CD4-positive, alpha-beta T cell (primary cell): ENCODE results near the gene SNTA1. TPM values are rescaled to one million over a fixed set of nuclear protein-coding genes. Genes with fewer than 3 reads are reported as not detected.
A peak's percentile ranks its signal among the peaks of the same experiment; 100 is the strongest.

ENCODE experiments used
- ATAC-seq: fragments of 200-7000 bp; cut with Tn5 transposase; one replicate; pipeline ENCODE4 v1.10.0; 2022; ENCODE audit warnings: mild to moderate bottlenecking; ENCODE audit not compliant: poor library complexity
- CTCF ChIA-PET: fragments of 350-600 bp; sonication (Branson Sonifier 250); formaldehyde crosslinking; loops from one replicate; lab custom pipeline; 2021; ENCODE audit warnings: antibody characterized with exemption, inconsistent platforms; lab: Charles Lee
- POLR2A ChIA-PET: fragments of 350-600 bp; sonication (Branson Sonifier 250); formaldehyde crosslinking; loops from one replicate; lab custom pipeline; 2021; ENCODE audit warnings: antibody characterized with exemption, inconsistent platforms; lab: Charles Lee
- DNase-seq, 14 experiments: peaks; one replicate each; pipeline ENCODE4 v3.0.0-alpha.2; 2013 to 2020; ENCODE audit warnings: mixed read lengths in 2 of 14
- H3K27ac ChIP-seq, 2 donors: one replicate each; pipeline versions ENCODE4 v1.5.1 to v1.7.0; 2013; ENCODE audit warnings: low read length in 2 of 2, low read depth in 1 of 2, mild to moderate bottlenecking in 1 of 2
- H3K27me3 ChIP-seq, 2 experiments: 1 replicate in 1 of 2; 2 replicates in 1 of 2; pipeline versions ENCODE4 v1.6.1 to v1.7.0; 2013; ENCODE audit warnings: low read length in 2 of 2, control low read depth in 1 of 2, mild to moderate bottlenecking in 1 of 2, moderate library complexity in 1 of 2; ENCODE audit not compliant: insufficient read depth in 2 of 2, control insufficient read depth in 1 of 2
- H3K36me3 ChIP-seq: one replicate; pipeline ENCODE4 v1.6.1; 2013; ENCODE audit warnings: low read length, control low read depth; ENCODE audit not compliant: insufficient read depth
- H3K4me1 ChIP-seq: one replicate; pipeline ENCODE4 v1.6.1; 2013; ENCODE audit warnings: low read length, control low read depth; ENCODE audit not compliant: insufficient read depth
- H3K4me3 ChIP-seq: one replicate; pipeline ENCODE4 v1.5.1; 2013; ENCODE audit warnings: mild to moderate bottlenecking, low read length, moderate library complexity
- H3K9me3 ChIP-seq, 2 experiments: 1 replicate in 1 of 2; 2 replicates in 1 of 2; pipeline versions ENCODE4 v1.6.1 to v1.7.0; 2013; ENCODE audit warnings: low read length in 2 of 2, mild to moderate bottlenecking in 2 of 2, control low read depth in 1 of 2, moderate library complexity in 1 of 2; ENCODE audit not compliant: control insufficient read depth in 1 of 2, insufficient read depth in 1 of 2
- H3K27ac Mint-ChIP-seq: one replicate; pipeline ENCODE4 v1.8.0; 2020; ENCODE audit warnings: mixed read lengths
- H3K27me3 Mint-ChIP-seq: one replicate; pipeline ENCODE4 v1.8.0; 2021; ENCODE audit warnings: mixed read lengths
- H3K36me3 Mint-ChIP-seq: one replicate; pipeline ENCODE4 v1.8.0; 2021; ENCODE audit warnings: low read depth, mixed read lengths
- H3K4me1 Mint-ChIP-seq: one replicate; pipeline ENCODE4 v1.8.0; 2021; ENCODE audit warnings: low read depth, mixed read lengths
- H3K4me3 Mint-ChIP-seq: one replicate; pipeline ENCODE4 v1.8.0; 2020; ENCODE audit warnings: mild to moderate bottlenecking, mixed read lengths
- H3K9me3 Mint-ChIP-seq: one replicate; pipeline ENCODE4 v1.8.0; 2020; ENCODE audit warnings: mixed read lengths
- intact Hi-C, 2 experiments: fragments of 100-400 bp; cut with DNase I in 1 of 2; cut with micrococcal nuclease in 1 of 2; formaldehyde crosslinking; loops; one replicate each; pipeline versions ENCODE4 v1.15.1 to v1.9.0; 2023 to 2025; cut with DNase I, micrococcal nuclease
- total RNA-seq, 174 experiments: library from RNA in 2 of 174; stranded (reverse) in 2 of 174; gene quantifications; one replicate each; pipeline ENCODE4 v1.2.3 and lab custom pipeline; 2021 to 2026
- TF ChIP-seq, protein P1 (sequence below): fragments of 200-600 bp; IDR thresholded peaks from one replicate; pipeline ENCODE4 v1.8.0; 2022; ENCODE audit warnings: antibody characterized with exemption, mild to moderate bottlenecking

The SNTA1 gene
- total RNA-seq, 2 experiments from 2014 or later: 5.0 to 5.2 TPM

DNA sequence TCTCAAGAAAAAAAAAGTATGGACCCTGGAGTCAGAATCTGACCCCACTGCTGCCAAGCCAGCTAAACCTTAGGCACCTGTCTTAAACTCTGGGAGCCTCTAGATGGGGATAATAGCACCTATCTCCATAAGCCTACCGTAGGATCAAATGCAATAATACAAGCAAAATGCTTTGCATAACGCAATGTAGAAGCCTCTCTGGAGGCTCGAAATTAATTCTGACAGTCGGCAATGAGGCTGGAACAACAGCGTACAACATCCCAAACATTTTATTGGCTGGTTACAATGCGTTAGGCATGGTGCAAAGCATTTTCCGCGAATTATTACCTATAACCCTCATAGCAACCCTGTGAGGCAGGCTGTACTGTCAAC lies 42.8 kb downstream of the SNTA1 start:
- peak in 2 of 14 experiments; percentile 31 to 36 for DNase-seq
- Mint-ChIP-seq H3K27me3 (no peaks in the 10 kb centered on the region), H3K4me1 (peaks cover 64% of the 10 kb centered on the region), H3K36me3 (peaks cover 23% of the 10 kb centered on the region), H3K27ac (peak overlapping the region; percentile 79), H3K4me3 (peak overlapping the region; percentile 96), H3K9me3 (no peaks in the 10 kb centered on the region)
- Histone ChIP-seq H3K27ac (peak overlapping the region in 1 of 2 donors; percentile 24), H3K36me3 (peaks cover 12% of the 10 kb centered on the region), H3K9me3 (no peaks in the 10 kb centered on the region), H3K4me3 (peak overlapping the region; percentile 99), H3K27me3 (no peaks in the 10 kb centered on the region), H3K4me1 (peaks cover 48% of the 10 kb centered on the region)
- TF ChIP-seq, protein P1, sequence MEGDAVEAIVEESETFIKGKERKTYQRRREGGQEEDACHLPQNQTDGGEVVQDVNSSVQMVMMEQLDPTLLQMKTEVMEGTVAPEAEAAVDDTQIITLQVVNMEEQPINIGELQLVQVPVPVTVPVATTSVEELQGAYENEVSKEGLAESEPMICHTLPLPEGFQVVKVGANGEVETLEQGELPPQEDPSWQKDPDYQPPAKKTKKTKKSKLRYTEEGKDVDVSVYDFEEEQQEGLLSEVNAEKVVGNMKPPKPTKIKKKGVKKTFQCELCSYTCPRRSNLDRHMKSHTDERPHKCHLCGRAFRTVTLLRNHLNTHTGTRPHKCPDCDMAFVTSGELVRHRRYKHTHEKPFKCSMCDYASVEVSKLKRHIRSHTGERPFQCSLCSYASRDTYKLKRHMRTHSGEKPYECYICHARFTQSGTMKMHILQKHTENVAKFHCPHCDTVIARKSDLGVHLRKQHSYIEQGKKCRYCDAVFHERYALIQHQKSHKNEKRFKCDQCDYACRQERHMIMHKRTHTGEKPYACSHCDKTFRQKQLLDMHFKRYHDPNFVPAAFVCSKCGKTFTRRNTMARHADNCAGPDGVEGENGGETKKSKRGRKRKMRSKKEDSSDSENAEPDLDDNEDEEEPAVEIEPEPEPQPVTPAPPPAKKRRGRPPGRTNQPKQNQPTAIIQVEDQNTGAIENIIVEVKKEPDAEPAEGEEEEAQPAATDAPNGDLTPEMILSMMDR: no peak
- peak; percentile 47 for ATAC-seq
- intact Hi-C loops: loop anchor here (1.0 to 5.0 kb wide), 5 partner anchors 30 to 262 kb away; partner anchors contain the start of genes C20orf144 (in 1 of the 2), CBFA2T2 (in 1 of the 2) and SNTA1 (in 1 of the 2)
- ChIA-PET CTCF (interaction anchor here (1.0 to 1.6 kb wide), 4 partner anchors 28 to 267 kb away, joined by 3 to 7 read pairs (median 4); partner anchors contain the start of gene SNTA1), POLR2A (interaction anchor here (0.6 to 2.2 kb wide), 11 partner anchors 32 to 592 kb away, joined by 3 to 24 read pairs (median 4); partner anchors contain the start of genes CBFA2T2, PXMP4, RALY and SNTA1)

DNA sequence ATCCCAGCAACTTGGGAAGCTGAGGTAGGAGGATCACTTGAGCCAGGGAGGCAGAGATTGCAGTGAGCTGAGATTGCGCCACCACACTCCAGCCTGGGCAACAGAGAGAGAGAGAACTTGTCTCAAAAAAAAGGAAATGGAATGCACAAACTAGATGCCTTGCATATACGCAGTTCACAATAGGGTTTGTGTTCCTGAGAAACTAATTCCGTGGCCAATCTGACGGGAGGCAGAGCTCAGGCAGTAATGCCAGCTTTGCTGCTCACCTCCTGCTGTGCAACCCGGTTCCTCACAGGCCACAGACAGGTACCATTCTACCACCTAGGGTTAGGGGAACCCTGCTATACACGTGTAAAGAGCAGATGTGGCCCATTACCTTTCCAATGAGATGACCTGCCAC lies 43.6 kb downstream of the SNTA1 start:
- Histone ChIP-seq H3K4me3 (peak overlapping the region; percentile 99), H3K9me3 (no peaks in the 10 kb centered on the region), H3K4me1 (peaks cover 48% of the 10 kb centered on the region), H3K27me3 (no peaks in the 10 kb centered on the region), H3K27ac (no peak overlapping the region), H3K36me3 (peaks cover 17% of the 10 kb centered on the region)
- TF ChIP-seq, protein P1: no peak
- H3K9me3 Mint-ChIP-seq: no peaks in the 10 kb centered on the region
- DNase-seq (no peak), ATAC-seq (no peak)
- intact Hi-C loops: loop anchor here (2.0 to 5.0 kb wide), 3 partner anchors 29 to 262 kb away; partner anchors contain the start of genes C20orf144 (in 1 of the 2) and CBFA2T2 (in 1 of the 2)
- CTCF ChIA-PET: interaction anchor here (1.0 to 1.6 kb wide), 2 partner anchors 43 to 268 kb away, joined by 3 to 4 read pairs; partner anchors contain the start of gene SNTA1
- peaks cover 66% of the 10 kb centered on the region for H3K4me1 Mint-ChIP-seq
- POLR2A ChIA-PET: interaction anchor here (2.2 kb wide), 1 partner anchor 90 kb away, joined by 11 read pairs; the partner anchor contains the start of gene CBFA2T2
- peaks cover 32% of the 10 kb centered on the region for H3K36me3 Mint-ChIP-seq
- H3K4me3 Mint-ChIP-seq: peak overlapping the region; percentile 96
- H3K27ac Mint-ChIP-seq: peak overlapping the region; percentile 79
- no peaks in the 10 kb centered on the region for H3K27me3 Mint-ChIP-seq

DNA sequence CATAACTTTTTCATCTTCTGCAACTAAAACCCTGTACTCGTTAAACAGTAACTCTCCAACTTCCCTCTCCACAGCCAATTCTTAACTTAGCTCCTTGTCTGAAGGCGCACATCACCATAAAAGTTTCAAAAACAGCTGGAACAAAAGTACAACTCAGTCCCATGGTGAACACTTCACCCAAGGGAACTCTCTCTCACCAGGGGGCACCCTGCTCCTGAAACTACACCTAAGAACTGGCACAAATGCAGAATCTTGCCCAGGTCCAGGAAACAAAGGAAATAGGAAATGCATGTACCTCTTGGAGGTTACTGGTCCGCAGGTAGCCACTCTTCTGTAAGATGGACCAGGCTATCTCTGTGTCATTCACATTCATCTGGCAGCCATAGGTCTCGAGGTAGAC lies 48.8 kb downstream of the SNTA1 start:
- DNase-seq: no peak
- Mint-ChIP-seq H3K9me3 (no peaks in the 10 kb centered on the region), H3K4me1 (peaks cover 41% of the 10 kb centered on the region), H3K27ac (peak overlapping the region; percentile 27), H3K36me3 (peaks cover 73% of the 10 kb centered on the region), H3K4me3 (no peak overlapping the region), H3K27me3 (no peaks in the 10 kb centered on the region)
- Histone ChIP-seq H3K4me1 (peaks cover 21% of the 10 kb centered on the region), H3K27me3 (no peaks in the 10 kb centered on the region), H3K27ac (no peak overlapping the region), H3K9me3 (no peaks in the 10 kb centered on the region), H3K36me3 (peaks cover 58% of the 10 kb centered on the region), H3K4me3 (no peak overlapping the region)
- CTCF ChIA-PET: interaction anchor here (1.5 kb wide), 1 partner anchor 273 kb away, joined by 3 read pairs; no protein-coding TSS in a partner anchor
- intact Hi-C loops: no loop called here
- no peak for ATAC-seq
- POLR2A ChIA-PET: no interaction called here
- TF ChIP-seq, protein P1: no peak
